ENCODE data around the gene GABRD.

Gene GABRD

GRCh38 chr1:2028870-2029560, 9.9 kb downstream of the GABRD start:
- no peaks in the 10 kb centered on the region for H3K36me3 ChIP-seq (ENCODE audit: insufficient read depth, low read length)
- TF ChIP-seq CTCF (conservative IDR thresholded peaks at IDR 0.05; ENCODE audit: low read length) = no peak
- no peak for TF ChIP-seq EZH2phosphoT487 (IDR thresholded peaks at IDR 0.05; ENCODE audit: borderline replicate concordance)
- no peaks in the 10 kb centered on the region for H3K9me2 ChIP-seq (replicated peaks; ENCODE audit: low read depth, low read length)
- H3K4me3 ChIP-seq (ENCODE audit: low read length, poor library complexity, severe bottlenecking) = no peak overlapping the region
- no peaks in the 10 kb centered on the region for H3K27me3 ChIP-seq (ENCODE audit: insufficient read depth, low read length, poor library complexity, severe bottlenecking)
- H3K9me3 ChIP-seq (ENCODE audit: insufficient read depth, low read depth, low read length) = no peaks in the 10 kb centered on the region
- H2AFZ ChIP-seq (ENCODE audit: low read length) = no peak overlapping the region
- H3F3A ChIP-seq (ENCODE audit: low read depth) = no peaks in the 10 kb centered on the region
- H3K9ac ChIP-seq (ENCODE audit: low read depth, low read length, poor library complexity, severe bottlenecking) = no peak overlapping the region
- H3K4me2 ChIP-seq (ENCODE audit: low read depth, low read length, poor library complexity, severe bottlenecking) = no peak overlapping the region
- no peaks in the 10 kb centered on the region for H3K79me2 ChIP-seq (ENCODE audit: insufficient read depth, low read length)
- H4K20me1 ChIP-seq (ENCODE audit: insufficient read depth, low read length, poor library complexity, severe bottlenecking) = no peaks in the 10 kb centered on the region
- no peaks in the 10 kb centered on the region for H3K4me1 ChIP-seq (ENCODE audit: insufficient read depth, low read length, poor library complexity, severe bottlenecking)

GRCh38 chr1:2029561-2029960, 10.4 kb downstream of the GABRD start:
- Histone ChIP-seq H3K4me3 (ENCODE audit: low read length, poor library complexity, severe bottlenecking) (no peak overlapping the region), H2AFZ (ENCODE audit: low read length) (no peak overlapping the region), H3K9me2 (replicated peaks; ENCODE audit: low read depth, low read length) (no peaks in the 10 kb centered on the region), H3K36me3 (ENCODE audit: insufficient read depth, low read length) (no peaks in the 10 kb centered on the region), H3K9ac (ENCODE audit: low read depth, low read length, poor library complexity, severe bottlenecking) (no peak overlapping the region), H3K27me3 (ENCODE audit: insufficient read depth, low read length, poor library complexity, severe bottlenecking) (no peaks in the 10 kb centered on the region), H3K9me3 (ENCODE audit: insufficient read depth, low read depth, low read length) (no peaks in the 10 kb centered on the region), H4K20me1 (ENCODE audit: insufficient read depth, low read length, poor library complexity, severe bottlenecking) (no peaks in the 10 kb centered on the region), H3K4me1 (ENCODE audit: insufficient read depth, low read length, poor library complexity, severe bottlenecking) (no peaks in the 10 kb centered on the region), H3F3A (ENCODE audit: low read depth) (no peaks in the 10 kb centered on the region), H3K4me2 (ENCODE audit: low read depth, low read length, poor library complexity, severe bottlenecking) (no peak overlapping the region), H3K79me2 (ENCODE audit: insufficient read depth, low read length) (no peaks in the 10 kb centered on the region)
- TF ChIP-seq EZH2phosphoT487 (IDR thresholded peaks at IDR 0.05; ENCODE audit: borderline replicate concordance) (no peak), CTCF (conservative IDR thresholded peaks at IDR 0.05; ENCODE audit: low read length) (no peak)

GRCh38 chr1:2030076-2030871, 11.1 kb downstream of the GABRD start:
- no peak for TF ChIP-seq EZH2phosphoT487 (IDR thresholded peaks at IDR 0.05; ENCODE audit: borderline replicate concordance)
- TF ChIP-seq CTCF (conservative IDR thresholded peaks at IDR 0.05; ENCODE audit: low read length) = no peak
- no peaks in the 10 kb centered on the region for H3K9me3 ChIP-seq (ENCODE audit: insufficient read depth, low read depth, low read length)
- H2AFZ ChIP-seq (ENCODE audit: low read length) = no peak overlapping the region
- H3K4me1 ChIP-seq (ENCODE audit: insufficient read depth, low read length, poor library complexity, severe bottlenecking) = no peaks in the 10 kb centered on the region
- H3F3A ChIP-seq (ENCODE audit: low read depth) = no peaks in the 10 kb centered on the region
- H3K9me2 ChIP-seq (replicated peaks; ENCODE audit: low read depth, low read length) = no peaks in the 10 kb centered on the region
- no peaks in the 10 kb centered on the region for H3K27me3 ChIP-seq (ENCODE audit: insufficient read depth, low read length, poor library complexity, severe bottlenecking)
- H3K4me2 ChIP-seq (ENCODE audit: low read depth, low read length, poor library complexity, severe bottlenecking) = no peak overlapping the region
- H3K79me2 ChIP-seq (ENCODE audit: insufficient read depth, low read length) = no peaks in the 10 kb centered on the region
- H3K36me3 ChIP-seq (ENCODE audit: insufficient read depth, low read length) = no peaks in the 10 kb centered on the region
- H4K20me1 ChIP-seq (ENCODE audit: insufficient read depth, low read length, poor library complexity, severe bottlenecking) = no peaks in the 10 kb centered on the region
- H3K9ac ChIP-seq (ENCODE audit: low read depth, low read length, poor library complexity, severe bottlenecking) = no peak overlapping the region
- H3K4me3 ChIP-seq (ENCODE audit: low read length, poor library complexity, severe bottlenecking) = no peak overlapping the region
